OCI-LY3 (cell line): ENCODE measurements around the gene DAG1.

Source experiments
- EZH2phosphoT487 ChIP-seq: fragments of 200-600 bp; shearing (Covaris generic); IDR thresholded peaks from 2 replicates; pipeline ENCODE4 v1.6.1; 2018; ENCODE audit warnings: antibody characterized with exemption, mixed run types, low read depth
- TF ChIP-seq, protein P1 (sequence below): fragments of 200-600, 300-600 bp; sonication (generic); IDR thresholded peaks from 2 replicates; pipeline ENCODE4 v1.5.1; 2014; ENCODE audit warnings: antibody characterized with exemption, low read length, low read depth

DNA sequence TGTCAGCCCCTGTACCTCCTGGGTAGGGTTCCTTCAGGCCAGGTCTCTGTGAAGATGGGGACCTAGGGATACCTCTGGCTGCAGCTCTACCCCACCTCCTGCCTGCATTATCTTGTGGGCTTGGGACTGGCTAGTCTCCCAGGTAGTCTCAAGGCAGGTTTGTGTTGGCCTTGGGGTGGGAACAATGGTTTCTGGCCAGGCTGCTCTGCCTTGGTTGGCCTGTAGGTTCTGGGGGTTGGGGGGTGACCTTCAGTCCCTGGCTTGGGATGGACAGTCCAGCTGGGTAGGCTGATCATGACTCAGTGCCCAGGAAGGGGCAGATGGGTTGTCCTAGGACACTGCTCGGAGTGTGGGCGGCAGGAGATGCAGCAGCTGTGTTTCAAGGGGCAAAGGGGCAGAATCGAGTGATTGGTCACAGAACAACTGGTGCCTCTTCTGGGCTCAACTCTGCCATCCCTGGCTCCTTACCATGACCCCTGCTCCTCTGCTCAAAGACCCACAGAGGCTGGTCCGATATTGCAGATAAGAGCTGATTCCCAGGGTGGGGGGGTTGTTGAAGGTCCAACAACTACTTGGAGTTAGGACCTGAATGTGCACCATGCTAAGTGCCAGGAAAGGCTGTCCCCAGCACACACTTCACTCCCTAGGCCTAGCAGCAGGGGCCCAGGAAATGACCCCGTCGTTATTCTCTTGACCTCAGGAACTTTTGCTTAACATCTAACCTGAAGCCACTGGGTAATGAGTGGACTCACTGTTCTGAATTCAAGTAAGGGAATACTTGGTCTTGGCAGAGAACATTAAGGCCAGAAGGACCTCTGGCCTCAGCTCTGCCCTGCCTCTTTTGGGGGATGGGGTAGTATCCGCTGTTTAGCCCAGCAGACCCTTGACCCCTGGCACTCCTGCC, 66.2 kb downstream of the DAG1 start:
- TF ChIP-seq, protein P1, sequence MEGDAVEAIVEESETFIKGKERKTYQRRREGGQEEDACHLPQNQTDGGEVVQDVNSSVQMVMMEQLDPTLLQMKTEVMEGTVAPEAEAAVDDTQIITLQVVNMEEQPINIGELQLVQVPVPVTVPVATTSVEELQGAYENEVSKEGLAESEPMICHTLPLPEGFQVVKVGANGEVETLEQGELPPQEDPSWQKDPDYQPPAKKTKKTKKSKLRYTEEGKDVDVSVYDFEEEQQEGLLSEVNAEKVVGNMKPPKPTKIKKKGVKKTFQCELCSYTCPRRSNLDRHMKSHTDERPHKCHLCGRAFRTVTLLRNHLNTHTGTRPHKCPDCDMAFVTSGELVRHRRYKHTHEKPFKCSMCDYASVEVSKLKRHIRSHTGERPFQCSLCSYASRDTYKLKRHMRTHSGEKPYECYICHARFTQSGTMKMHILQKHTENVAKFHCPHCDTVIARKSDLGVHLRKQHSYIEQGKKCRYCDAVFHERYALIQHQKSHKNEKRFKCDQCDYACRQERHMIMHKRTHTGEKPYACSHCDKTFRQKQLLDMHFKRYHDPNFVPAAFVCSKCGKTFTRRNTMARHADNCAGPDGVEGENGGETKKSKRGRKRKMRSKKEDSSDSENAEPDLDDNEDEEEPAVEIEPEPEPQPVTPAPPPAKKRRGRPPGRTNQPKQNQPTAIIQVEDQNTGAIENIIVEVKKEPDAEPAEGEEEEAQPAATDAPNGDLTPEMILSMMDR: no peak
- TF ChIP-seq EZH2phosphoT487: no peak
